Brain microvascular endothelial cell (primary cell): Measurements from ENCODE around the gene SMAD1.

Experiments used
- DNase-seq: peaks from one replicate; pipeline ENCODE4 v3.0.0-alpha.2; 2020
- H3K27ac ChIP-seq: fragments of 250-450 bp; sonication (Bioruptor Pico); 2 replicates; pipeline ENCODE4 v1.5.1; 2020; ENCODE audit warnings: mild to moderate bottlenecking, moderate library complexity
- H3K27me3 ChIP-seq: fragments of 250-450 bp; sonication (Bioruptor Pico); replicated peaks from 2 replicates; pipeline ENCODE4 v1.5.1; 2020; ENCODE audit warnings: mild to moderate bottlenecking
- H3K36me3 ChIP-seq: fragments of 250-450 bp; sonication (Bioruptor Pico); replicated peaks from 2 replicates; pipeline ENCODE4 v1.5.1; 2020; ENCODE audit warnings: mild to moderate bottlenecking
- H3K4me3 ChIP-seq: 2 replicates; pipeline ENCODE4 v1.5.1; 2011; ENCODE audit warnings: low read depth, mild to moderate bottlenecking, control low read depth, low read length, moderate library complexity
- CTCF ChIP-seq: IDR thresholded peaks from 2 replicates; pipeline ENCODE4 v1.5.1; 2011; ENCODE audit warnings: low read depth, mild to moderate bottlenecking, moderate library complexity, low read length, control low read depth, inconsistent platforms; ENCODE audit errors: missing control alignments
- in situ Hi-C: cut with HindIII; loops from 2 replicates; pipeline ENCODE4 v1.10.0; 2017; ENCODE audit warnings: low sequenced_read_pairs, low pct_ligation_motif_present

The SMAD1 gene

GRCh38 chr4:145481164-145481941 lies at the start of gene SMAD1:
Gene SMAD1 (plus strand): TSS chr4:145481853. CDS start chr4:145514614, 32,761 bp downstream.
- peak within 1 kb of the TSS; percentile 61 for H3K27ac ChIP-seq
- TF ChIP-seq CTCF, result no peak
- H3K36me3 ChIP-seq, result no peaks in the 10 kb centered on the region
- no peaks in the 10 kb centered on the region for H3K27me3 ChIP-seq
- H3K4me3 ChIP-seq, result peak within 1 kb of the TSS; percentile 70
- in situ Hi-C loops, result no loop called here
- peak; percentile 76 for DNase-seq

GRCh38 chr4:145433684-145434083 lies 48.0 kb upstream of the SMAD1 start:
- Histone ChIP-seq H3K4me3 (no peak overlapping the region), H3K27ac (no peak overlapping the region), H3K36me3 (no peaks in the 10 kb centered on the region), H3K27me3 (no peaks in the 10 kb centered on the region)
- TF ChIP-seq CTCF, result no peak
- DNase-seq, result no peak
- in situ Hi-C loops, result no loop called here

- TF ChIP-seq CTCF, result no peak
- H3K27ac ChIP-seq, result no peak overlapping the region
- H3K27me3 ChIP-seq, result no peaks in the 10 kb centered on the region
- in situ Hi-C loops, result no loop called here
- no peak overlapping the region for H3K4me3 ChIP-seq
- no peak for DNase-seq
- H3K36me3 ChIP-seq, result no peaks in the 10 kb centered on the region
These were observed 46.0 kb upstream of the SMAD1 start for GRCh38 chr4:145435646-145436045.

GRCh38 chr4:145436114-145436513 lies 45.5 kb upstream of the SMAD1 start:
- H3K27me3 ChIP-seq, result no peaks in the 10 kb centered on the region
- DNase-seq, result no peak
- no peaks in the 10 kb centered on the region for H3K36me3 ChIP-seq
- in situ Hi-C loops, result no loop called here
- no peak for TF ChIP-seq CTCF
- no peak overlapping the region for H3K4me3 ChIP-seq
- H3K27ac ChIP-seq, result no peak overlapping the region

GRCh38 chr4:145436796-145437195 lies 44.9 kb upstream of the SMAD1 start:
- Histone ChIP-seq H3K36me3 (no peaks in the 10 kb centered on the region), H3K27me3 (no peaks in the 10 kb centered on the region), H3K4me3 (no peak overlapping the region), H3K27ac (no peak overlapping the region)
- in situ Hi-C loops, result no loop called here
- DNase-seq, result no peak
- no peak for TF ChIP-seq CTCF

GRCh38 chr4:145437466-145437865 lies 44.2 kb upstream of the SMAD1 start:
- H3K27me3 ChIP-seq, result no peaks in the 10 kb centered on the region
- in situ Hi-C loops, result no loop called here
- H3K4me3 ChIP-seq, result no peak overlapping the region
- no peak for DNase-seq
- H3K27ac ChIP-seq, result no peak overlapping the region
- no peaks in the 10 kb centered on the region for H3K36me3 ChIP-seq
- no peak for TF ChIP-seq CTCF
